ENCODE measurements around the gene EFS.
A peak's percentile ranks its signal among the peaks of the same experiment; 100 is the strongest.

- peak in 2 of 3 experiments; percentile 11 to 22; a peak in 2 of 4 replicates for TF ChIP-seq CTCF (IDR thresholded peaks at IDR 0.05; ENCODE audit: control extremely low read depth in 1 of 3, insufficient read depth in 1 of 3, low read depth in 1 of 3, low read length in 3 of 3)
- TF ChIP-seq CEBPB (IDR thresholded peaks at IDR 0.05; ENCODE audit: low read depth, low read length), result no peak
- peak; percentile 85 for TF ChIP-seq TAF1 (IDR thresholded peaks at IDR 0.05; ENCODE audit: low read depth, low read length)
- peak; percentile 87 for TF ChIP-seq CREB1 (IDR thresholded peaks at IDR 0.05)
- TF ChIP-seq HDAC6 (IDR thresholded peaks at IDR 0.05; ENCODE audit: low read depth, low read length), result no peak
These were observed 12.2 kb downstream of the EFS start, which contains the start of gene SLC22A17 for GRCh38 chr14:23352506-23353432.
